Measurements from ENCODE around the gene CCDC190.
"Not testable (repeated sequence)": the region's sequence is repeated elsewhere in the genome, so short reads cannot be mapped to it uniquely, and the experiment has no call there.

The CCDC190 gene

GRCh38 chr1:162876751-162877150 is 15.8 kb upstream of the CCDC190 start:
- no peak for DNase-seq

GRCh38 chr1:162873671-162874666 is 13.0 kb upstream of the CCDC190 start:
- DNase-seq: no peak

DNA sequence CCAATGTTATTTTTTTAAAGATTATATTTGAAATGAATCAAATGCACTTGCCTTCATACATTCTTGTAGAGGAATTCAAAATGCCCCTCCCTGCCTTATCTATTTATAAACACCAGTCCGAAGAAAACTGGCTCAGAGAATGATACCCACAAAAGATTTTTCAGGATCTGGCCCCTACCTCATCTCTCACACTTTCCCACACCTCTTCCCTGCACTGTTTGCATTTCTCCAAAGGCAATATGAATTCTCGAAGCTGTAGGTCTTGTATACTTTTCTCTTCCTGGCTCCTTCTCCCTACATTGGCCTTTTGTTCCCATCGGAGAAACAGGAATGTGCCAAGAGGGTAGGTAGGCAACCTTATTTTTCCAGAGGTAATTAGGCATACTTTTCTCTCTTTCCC is 12.0 kb upstream of the CCDC190 start:
- DNase-seq: no peak

DNA sequence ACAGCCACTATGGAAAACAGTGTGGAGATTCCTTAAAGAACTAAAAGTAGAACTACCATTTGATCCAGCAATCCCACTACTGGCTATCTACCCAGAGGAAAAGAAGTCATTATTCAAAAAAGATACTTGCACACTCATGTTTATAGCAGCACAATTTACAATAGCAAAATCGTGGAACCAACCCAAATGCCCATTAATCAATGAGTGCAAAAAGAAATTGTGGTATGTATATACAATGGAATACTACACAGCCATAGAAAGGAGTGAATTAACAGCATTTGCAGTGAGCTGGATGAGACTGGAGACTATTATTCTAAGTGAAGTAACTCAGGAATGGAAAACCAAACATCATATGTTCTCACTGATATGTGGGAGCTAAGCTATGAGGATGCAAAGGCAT is 10.4 kb upstream of the CCDC190 start:
- DNase-seq: not testable (repeated sequence)

- DNase-seq: no peak
These were observed 8.0 kb upstream of the CCDC190 start for GRCh38 chr1:162868972-162869371.

- no peak for DNase-seq
These were observed 650 bp upstream of the CCDC190 start for GRCh38 chr1:162861625-162862024.

DNA sequence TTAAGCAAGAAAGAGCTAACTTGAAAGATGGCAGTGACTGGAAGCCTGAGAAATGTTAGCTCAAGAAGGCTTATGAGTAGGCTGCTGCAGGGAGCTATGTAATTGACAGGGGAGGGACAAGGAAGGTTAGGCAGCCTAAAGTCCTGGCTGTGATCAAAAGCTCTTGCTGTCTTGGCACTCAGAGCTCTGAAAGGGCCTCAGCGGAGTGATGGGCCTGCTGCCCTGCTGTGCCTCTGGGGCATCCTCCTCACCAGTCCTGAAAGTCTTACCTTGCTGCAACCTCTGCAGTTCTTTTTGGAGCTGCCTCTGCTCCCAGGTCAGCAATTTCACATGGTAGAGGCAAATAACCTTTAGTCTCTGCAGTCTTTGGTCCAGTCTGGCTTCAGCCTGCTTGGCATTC is 1.8 kb downstream of the CCDC190 start:
- DNase-seq: no peak

DNA sequence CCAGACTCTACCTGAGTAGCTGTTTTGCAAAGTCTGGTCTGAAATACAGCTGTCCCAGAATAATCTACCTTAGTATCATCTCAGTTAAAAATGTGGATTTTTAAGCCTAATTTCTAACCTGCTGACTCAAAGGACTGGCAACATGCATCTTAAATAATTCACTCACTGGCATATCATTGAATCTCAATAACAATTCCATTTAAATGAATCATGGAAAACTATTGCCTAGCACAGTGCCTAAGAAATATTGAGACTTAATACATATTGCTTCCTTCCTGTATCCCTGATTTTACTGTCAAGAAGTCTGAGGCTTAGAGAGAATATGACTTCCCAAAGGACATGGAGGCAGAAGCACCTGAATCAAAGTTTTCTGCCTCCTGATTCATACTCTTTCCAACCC is 3.1 kb downstream of the CCDC190 start:
- DNase-seq: no peak

DNA sequence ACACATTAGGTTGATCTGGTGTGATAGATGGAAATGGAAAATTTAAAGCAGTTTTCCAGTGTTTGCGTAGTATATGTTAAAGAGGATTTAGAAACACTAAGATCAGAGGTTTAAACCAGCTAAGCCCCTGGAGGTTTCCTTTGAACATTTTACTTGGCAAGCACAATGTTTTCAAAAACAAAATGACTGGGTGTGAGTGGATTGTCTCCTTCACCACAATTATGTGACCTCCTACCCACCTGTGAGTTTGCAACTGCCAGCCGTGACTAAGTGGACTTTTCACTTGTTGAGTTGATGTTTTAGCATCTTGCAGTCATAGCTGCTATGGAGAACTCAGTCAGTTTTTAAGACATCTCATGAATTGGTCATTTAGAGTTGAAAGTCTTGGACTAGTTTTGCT is 4.7 kb downstream of the CCDC190 start:
- DNase-seq: no peak

GRCh38 chr1:162855461-162856150 is 5.4 kb downstream of the CCDC190 start:
- DNase-seq: no peak

- peak; percentile 63 for DNase-seq
These were observed 6.6 kb downstream of the CCDC190 start for GRCh38 chr1:162854245-162854882.

- DNase-seq: no peak
These were observed 9.6 kb downstream of the CCDC190 start for GRCh38 chr1:162851341-162851740.

- DNase-seq: no peak
These were observed 11.3 kb downstream of the CCDC190 start for GRCh38 chr1:162849711-162850110.

- DNase-seq: peak; percentile 90
These were observed 13.0 kb downstream of the CCDC190 start for GRCh38 chr1:162847839-162848453.

- no peak for DNase-seq
These were observed 14.4 kb downstream of the CCDC190 start for GRCh38 chr1:162846256-162847212.

- no peak for DNase-seq
These were observed 16.8 kb downstream of the CCDC190 start for GRCh38 chr1:162844153-162844552.

DNA sequence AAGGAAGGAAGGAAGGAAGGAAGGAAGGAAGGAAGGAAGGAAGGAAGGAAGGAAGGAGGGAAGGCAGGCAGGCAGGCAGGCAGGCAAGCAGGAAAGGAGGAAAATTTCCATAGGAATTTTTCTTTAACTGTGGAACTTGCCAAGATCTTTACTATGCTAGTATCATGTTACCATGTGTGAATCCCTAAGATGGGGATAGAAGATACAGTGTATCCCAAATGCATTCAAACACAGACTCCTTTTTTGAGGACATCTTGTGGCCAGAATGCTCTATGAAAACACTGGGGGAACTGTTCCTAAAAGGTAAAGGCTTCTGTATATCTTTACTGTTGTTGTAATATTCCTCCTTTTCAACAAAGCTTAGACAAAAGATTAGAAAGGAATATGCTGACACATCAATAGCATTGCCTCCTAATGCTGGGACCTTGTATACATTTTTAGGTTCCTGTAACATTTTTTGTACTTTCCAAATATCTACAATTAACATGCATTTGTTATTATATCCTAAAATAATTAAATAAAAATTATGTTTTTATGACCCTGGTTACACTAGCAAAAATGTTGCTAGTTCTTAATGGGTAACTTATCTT is 20.6 kb downstream of the CCDC190 start:
- DNase-seq: no peak

GRCh38 chr1:162838863-162839262 is 22.1 kb downstream of the CCDC190 start:
- DNase-seq: no peak

- no peak for DNase-seq
These were observed 25.6 kb downstream of the CCDC190 start for GRCh38 chr1:162835157-162835899.

DNA sequence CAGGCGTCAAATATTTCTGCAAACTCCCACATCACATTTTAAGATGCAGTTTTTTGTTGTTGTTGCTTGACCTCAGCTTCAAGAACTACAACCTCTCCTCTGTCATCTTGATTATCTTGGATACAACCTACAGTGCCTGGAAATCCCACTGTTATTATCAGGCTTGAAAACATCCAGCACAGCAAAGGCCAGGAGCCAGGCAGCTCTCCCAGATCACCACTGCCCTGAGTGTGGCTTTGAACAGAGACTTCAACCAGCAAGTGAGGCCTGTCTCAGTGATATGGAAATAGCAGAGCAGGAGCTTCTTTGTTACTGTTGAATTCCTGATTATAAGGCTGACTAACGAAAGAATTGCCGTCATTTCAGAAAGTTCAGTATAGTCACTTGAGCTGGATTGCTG is 28.5 kb downstream of the CCDC190 start:
- DNase-seq: no peak

- no peak for DNase-seq
These were observed 31.7 kb downstream of the CCDC190 start for GRCh38 chr1:162829268-162829667.

Data from CD4-positive, alpha-beta T cell treated with Interleukin-17A for 4 hours (primary cell).